SH-SY5Y (cell line): ENCODE measurements around the gene SORCS1.

Experiments
- GATA2 ChIP-seq: IDR thresholded peaks from 2 replicates; pipeline ENCODE4 v1.6.1; 2011; ENCODE audit warnings: mild to moderate bottlenecking, low read depth, low read length
- GATA3 ChIP-seq: IDR thresholded peaks from 2 replicates; pipeline ENCODE4 v1.6.1; 2011; ENCODE audit warnings: low read depth, mild to moderate bottlenecking, low read length, moderate library complexity

GRCh38 chr10:107019154-107019553, 145.4 kb downstream of the SORCS1 start:
- TF ChIP-seq GATA2 (no peak), GATA3 (no peak)
